Suppressor macrophage treated with lipopolysaccharide for 4 hours (primary cell): Measurements from ENCODE around the gene MSI2.
A peak's percentile ranks its signal among the peaks of the same experiment; 100 is the strongest.

Experiments
- DNase-seq: peaks from one replicate; pipeline ENCODE4 v3.0.0-alpha.2; 2020

The MSI2 gene

DNA sequence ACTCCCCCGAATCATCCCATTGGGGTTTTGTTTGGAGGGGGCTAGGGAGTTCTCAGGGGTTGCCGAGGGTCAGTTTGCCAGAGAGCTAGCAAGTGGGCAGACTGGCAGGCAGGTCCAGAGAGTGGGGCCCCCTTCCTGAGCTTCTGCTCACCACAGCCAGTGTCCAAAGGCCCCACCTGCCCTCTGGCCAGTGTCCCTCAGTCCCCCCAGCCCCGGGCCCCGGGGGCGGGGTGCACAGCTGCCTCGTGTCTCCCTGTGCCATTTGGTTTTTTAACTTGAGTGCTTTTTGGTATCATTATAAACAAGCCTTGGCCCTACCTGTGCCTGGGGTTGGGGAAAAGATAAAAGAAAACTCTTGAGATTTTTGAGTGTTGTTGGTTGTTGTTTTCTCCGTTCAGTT, 397.0 kb downstream of the MSI2 start:
- DNase-seq = no peak

DNA sequence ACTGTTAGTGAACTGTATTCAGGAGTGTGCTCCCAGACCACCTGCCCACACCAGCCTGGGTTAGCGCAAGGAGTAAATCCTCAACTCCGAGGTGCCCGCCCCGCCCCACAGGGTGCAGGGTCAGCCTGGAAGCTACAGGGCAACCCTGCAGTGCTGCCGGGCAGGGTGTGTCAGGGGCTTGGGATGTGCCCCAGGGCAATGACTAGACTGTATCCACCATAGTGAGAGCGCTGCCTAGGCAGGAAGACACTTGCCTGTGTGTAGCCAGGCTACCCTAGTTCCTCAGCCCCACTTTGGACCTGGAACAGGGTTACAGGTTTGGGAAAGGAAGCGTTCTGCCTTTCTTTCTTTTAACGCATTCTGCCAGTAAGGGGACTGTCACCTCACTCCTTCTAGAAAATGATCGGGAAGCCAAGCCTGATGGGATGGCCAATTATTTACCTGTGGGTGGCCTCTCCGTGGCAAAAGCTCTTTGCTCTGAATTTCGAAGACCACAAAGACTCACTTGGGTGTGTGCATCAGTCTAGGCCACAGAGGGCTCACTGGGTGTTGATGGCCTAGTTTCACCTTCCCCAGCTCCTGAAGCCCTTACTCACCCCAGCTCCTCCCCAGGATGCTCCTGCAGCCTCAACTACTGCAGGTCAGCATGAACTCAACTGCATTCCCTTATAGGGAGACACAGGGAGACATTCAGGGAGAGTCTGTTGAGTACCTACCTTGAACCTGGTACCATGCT, 397.9 kb downstream of the MSI2 start:
- no peak for DNase-seq

DNA sequence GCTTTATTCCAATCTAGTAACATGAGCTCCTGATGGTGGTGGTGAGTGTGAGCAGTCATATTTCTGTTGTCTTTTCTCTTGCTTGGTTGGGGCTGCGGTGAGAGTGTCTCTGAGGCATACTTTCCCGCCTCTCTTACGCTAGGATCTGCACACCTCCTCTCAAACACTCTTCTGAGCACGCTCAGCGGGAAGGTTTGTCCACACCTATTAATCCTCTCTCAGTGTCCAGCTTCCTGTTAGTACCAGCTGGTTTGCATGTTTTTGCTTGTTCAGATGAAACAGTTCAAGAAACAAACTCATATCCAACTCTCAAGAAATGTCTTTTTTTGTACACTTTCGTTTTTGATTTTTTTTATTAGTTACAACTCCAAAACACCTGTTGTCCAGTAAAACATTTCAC, 399.2 kb downstream of the MSI2 start:
- DNase-seq = no peak

DNA sequence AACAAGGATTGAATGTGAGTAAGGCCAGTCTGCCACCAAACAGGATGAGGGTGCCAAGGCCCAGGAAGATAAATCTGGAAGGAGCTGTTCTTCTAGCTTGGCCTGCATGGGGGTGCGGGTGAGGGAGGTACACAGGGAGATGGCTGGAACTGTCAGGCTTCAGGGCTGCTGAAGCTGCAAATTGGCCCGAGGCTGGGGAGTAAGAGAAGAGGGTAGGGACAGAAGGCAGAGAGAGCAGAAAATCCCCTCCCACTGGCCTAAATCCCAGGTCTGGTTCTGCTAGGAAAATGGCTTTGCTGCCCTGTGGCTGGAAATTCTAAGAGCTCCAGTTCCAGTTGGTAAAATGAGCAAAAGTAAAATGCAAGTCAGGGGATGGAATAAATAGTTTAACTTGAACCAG, 400.9 kb downstream of the MSI2 start:
- no peak for DNase-seq

DNA sequence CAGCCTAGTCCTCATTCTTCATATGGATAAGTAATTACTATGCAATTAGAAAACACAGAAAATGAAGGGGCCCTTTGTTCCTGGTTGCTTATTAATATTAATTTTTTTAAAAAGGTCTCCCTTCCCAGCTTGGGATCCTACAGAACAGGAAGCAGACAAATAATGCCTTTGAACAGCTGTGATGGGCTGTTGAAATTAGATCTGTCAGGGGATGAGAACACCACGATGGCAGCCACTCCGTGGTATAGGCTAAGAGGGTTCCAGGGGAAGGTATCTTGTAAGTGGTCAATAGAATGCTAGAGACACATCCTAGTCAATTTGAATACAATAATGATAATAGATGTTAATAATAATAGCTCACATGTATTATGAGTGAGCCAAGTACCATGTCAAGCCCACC, 405.7 kb downstream of the MSI2 start:
- no peak for DNase-seq

DNA sequence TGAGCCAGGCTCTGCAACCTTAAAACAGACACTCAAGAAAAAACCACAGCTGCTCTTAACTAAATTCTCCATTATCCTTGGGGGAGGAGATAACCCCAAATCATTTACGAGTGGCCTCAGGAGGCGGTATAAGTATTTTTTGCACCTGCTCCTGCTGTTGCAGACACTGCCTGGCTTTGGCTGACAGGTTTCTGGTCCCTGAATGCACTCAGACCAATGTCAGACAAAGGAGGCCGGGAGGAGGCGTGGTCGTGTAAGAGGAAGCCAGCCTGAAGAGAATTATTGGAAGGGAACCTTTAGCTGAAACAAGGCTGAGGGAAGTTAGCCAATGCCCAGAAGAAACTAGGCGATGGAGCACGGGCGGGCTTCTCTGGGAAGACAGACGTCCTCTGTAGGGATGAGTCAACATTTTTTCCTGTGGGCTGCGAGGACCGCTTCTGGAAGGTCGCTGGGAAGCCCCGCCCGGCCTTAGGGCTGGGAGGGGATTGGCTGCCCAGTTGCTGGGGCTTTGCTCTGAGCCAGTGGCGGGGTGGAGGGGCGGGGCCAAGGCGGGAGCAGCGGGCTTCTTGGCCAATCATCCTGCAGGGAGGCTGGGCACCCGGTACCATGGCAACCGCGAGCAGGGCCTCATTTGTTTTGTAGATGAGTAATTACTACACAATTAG, 406.5 kb downstream of the MSI2 start:
- peak; percentile 92 for DNase-seq

DNA sequence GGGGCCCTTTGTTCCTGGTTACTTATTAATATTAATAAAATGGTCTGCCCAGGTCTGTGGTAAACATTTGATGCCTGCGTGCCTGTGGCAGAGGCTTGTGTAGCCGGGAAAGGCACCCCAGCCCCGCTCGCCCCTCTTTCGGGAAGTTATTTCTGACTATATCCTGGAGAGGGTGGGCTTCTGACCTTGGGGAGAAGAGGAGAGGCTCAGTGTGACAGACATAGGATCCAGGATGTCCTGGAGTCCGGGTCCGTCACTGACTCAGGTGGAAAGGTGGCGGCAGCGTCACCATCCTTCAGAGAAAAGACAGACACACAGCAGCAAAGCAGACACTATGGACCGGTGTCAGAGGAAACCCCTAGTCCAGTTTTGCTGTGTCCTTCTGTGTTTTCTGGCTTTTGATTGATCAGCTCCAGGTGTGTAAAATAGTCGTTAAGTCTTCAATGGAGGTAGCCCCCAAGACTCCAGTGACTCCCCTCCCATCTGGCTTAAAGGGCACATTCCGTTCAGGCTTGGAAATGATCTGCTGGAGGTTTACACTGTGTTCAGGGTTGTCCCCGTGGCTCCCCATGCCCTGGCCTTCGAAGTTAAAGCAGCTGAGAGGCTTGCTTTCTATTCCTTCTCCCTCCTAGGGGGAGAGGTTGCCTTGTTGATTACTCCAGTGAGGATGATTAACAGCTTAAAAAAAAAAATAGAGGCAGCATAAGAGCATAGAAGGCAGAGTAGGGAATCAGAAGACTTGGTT, 407.2 kb downstream of the MSI2 start:
- no peak for DNase-seq

DNA sequence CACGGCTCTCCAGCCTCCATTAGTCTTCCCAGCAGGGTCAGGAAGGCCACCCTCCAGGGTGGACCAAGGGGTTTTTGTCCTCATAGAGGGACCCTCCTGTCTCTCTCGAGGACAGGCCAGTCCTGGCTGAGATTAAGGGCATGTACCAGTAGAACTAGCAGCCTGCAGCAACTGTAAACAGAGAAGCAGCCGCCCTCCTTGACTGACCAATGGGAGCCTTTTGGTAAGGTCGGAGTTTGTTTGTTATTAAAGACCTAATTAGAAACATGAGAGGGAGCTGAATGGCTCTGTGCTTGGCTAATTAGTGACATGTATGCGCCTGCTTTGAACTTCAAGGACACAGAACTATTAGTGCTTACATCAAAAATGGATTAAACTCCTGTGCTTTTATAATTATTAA, 408.8 kb downstream of the MSI2 start:
- DNase-seq = no peak

DNA sequence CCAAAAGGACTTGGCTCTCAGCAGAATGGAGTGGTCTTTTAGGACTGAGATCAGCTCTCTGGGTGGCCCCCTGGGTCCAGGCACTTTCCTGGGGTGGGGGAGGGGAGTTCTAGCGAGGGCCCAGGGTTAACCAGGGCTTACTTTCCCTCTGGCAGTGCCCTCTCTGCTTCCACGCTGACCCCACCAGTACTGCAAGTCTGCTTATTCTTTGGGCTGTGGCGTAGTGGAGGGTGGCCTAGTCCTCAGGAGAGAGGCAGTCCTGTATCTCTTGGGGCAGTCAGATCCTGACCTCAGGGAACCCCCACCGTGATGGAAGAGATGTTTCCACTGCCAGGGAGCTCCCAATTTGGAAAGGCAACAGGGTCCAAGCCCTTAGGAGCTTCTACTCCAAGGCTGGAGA, 409.4 kb downstream of the MSI2 start:
- no peak for DNase-seq

DNA sequence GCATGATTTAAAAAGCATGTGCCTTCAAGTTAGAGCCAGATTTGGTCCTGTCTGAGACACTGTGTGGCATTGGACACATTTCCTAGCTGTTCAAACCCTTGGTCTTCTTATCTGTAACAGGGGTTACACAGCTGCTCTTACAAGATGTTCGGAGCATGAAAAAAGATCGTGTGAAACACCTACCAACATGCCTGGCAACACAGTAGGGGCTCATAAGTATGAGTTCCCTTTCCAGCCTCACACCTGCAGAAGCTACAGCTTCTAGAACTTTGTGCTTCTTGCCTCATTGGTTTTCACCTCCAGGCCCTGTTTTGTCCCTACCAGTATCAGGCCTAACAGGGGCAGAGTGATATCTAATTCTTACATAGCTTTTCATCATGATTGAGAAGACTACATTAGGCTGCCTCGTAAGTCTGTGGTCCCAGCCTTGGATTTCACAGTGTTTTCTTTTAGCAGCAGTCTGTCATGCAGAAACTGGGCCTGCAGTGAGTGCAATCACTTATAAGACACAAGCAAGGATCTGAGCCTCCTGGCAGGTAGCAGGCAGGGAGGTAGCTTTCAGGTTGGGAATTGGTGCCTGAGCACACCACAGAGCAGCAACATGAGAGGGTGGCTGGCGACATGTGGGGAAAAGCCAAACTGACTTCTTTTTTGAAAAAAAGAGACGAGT, 410.0 kb downstream of the MSI2 start:
- DNase-seq = no peak

DNA sequence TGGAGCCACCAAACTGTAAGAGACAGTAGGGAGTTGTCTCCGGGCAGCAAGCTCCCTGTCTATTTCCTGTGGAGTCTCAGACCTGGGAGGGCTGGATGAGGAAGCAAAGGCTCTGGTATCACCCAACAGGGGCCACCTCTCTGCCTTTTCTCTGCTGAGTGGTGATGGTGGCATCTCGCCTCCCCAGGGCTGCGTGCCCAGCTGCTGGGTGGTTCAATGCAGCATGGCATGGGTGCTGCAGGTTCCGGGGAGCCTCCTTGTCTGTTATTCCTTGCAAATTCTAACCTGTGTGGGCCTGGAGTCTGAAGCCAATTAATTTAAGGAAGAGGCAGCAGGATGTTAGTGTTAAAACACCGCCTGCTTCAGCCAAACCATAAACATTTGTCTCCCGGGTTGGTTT, 410.6 kb downstream of the MSI2 start:
- DNase-seq = no peak

DNA sequence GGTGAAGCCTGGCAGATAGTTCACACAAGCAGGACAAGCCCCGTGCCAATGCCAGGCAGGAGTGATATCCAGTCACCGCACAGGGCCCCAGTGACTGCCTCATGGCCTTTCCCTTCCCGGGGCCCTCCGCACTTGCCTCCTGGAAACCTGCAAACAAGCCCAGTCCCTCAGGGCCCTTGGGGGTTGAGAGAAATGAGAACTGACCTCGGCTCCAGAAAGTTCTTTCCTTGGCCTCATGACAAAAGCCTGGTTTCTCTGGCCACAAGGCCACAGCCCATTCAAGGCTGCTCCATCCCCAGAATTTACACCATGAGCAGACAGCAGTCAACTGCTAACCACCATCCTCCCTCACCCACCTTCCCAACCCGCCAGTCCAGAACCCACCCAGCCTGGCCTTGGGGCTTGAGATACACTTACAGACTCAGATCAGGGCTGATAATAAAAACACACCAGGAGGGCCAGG, 411.2 kb downstream of the MSI2 start:
- no peak for DNase-seq

DNA sequence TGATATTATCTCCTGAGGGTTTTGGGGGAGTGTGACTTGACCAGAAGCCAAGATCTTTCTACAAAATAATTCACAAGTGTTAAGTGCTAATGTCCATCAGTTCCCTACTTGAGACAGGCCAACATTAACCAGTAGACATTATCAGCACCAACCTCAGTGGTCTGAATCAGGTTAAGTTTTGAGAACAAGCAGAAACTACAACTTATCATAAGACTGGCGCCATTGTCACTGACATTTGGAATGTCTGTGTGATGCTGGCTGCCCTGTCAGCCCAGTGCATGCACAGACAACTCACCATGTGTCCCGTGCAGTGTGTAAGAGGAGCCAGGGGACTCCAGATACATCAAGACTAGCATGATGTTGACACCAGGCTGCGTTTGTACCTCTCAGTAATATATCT, 412.0 kb downstream of the MSI2 start:
- no peak for DNase-seq

DNA sequence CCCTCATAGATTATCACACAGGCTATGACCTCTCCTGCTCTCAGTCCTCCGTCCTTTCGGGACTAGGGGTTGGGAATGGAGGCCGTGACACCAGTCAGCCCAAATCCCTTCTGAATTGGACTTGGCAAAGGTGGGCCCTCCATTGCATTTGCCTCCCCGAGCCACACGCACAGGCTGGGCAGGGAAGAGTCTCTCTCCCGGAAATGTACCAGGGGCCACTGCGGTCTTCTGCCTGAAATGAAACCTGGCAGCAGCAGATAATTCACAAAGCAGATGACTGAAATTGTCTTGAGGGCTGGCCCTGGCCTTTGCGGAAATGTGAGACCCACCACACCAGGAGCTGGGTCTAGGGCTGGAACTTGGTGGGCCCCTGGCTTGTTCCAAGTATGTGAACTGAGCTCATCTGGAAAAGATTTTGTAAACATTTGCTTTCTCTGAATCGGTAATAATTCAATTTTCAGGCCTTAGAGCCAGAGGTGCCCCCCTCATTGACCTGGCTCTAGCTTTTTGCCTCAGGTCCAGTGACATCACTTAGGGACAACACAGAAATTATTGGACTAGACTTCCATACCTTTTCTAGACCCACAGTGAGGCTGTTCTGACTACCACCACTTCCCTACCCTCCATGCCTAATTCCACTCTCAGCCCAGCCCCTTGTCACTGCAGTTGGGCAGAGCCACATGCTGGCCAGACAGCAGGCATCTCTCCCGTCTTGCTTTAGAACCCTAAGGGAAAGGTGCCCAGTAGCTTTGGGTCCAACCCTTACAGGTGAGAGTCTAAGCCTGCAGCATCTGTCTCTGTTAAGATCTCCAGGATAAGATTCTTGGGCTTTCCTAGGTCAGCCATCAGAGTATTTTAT, 413.6 kb downstream of the MSI2 start:
- DNase-seq = no peak

DNA sequence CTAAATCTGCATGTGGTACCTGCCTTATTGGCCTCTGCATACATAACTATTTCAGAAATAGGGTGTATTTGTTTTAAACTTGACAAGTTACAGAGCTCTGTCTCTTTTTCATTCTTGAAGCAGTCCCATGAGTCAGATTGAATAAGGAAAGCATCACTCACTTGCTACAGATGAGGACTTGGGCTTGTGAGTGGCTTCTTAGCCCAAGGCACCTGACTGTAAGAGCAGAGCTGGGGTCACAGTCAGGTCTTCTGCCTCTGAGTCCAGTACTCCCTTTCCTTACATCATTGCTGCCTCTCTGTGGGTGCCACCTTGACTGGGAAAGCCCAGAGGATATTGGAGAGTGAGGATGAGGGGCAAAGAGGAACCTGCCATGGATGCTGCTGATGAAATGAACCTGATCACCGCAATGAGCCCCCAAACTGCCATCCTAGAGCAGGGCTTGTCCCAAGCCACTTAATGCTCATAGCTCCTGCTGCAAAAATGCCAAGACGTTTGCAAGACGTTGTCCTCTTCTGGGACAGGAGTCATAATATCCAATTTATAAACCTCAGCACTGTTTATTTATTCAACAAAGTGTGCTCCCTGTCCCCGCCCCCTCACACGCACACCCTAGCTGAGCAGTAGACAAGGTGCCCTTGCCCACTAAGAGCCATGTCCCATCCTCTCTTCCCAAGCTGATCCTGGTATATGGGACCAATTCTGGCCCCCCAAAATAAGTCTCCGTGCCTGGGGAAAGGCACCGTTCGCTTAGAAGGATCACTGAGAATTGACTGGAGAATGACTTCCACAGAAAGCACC, 414.6 kb downstream of the MSI2 start:
- no peak for DNase-seq

DNA sequence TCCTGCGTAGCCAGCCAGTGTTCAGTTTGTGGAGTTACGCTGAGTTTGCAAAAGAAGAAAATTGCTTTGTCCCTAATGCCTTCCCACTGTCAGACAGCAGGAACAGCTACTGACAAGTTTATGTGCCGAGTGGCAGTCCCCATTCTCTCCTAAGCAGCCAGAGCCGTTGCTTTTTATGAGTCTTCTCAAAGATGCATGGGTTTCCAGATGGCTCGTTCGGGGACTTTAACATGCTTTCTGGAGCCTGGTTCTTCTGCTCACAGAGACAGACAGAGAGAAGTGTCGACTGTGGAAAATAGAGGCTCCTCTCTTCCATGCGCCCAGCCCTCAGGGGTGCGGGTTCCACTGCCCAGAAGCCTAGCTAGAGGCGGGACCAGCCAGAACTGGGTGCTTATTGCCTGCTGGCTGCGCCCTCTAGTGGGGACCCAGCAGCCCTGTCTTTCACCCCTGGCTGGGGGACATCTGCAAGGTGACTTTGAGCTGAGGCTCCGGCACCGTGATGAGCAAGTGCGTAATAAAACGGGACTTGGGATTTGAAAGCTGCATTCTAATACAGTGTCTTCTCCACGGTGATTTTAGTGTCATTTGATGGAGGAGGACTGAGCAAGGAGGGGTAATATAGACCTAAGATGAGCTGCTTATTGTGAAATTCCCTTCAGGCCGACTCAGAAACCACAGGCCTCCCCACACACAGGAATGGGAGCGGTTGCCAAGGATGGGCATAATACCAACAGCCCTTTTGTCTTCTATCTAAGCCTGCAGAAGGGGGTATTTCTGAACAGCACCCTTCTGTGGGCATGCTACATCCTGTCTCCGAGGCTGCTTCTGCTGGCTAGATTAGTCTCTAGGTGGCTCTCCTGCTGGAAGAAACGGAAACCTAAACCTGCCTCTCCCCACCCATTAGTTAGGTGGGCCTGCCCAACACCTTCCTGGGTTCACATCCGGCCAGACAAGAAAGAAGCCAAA, 415.6 kb downstream of the MSI2 start:
- DNase-seq = peak; percentile 83

DNA sequence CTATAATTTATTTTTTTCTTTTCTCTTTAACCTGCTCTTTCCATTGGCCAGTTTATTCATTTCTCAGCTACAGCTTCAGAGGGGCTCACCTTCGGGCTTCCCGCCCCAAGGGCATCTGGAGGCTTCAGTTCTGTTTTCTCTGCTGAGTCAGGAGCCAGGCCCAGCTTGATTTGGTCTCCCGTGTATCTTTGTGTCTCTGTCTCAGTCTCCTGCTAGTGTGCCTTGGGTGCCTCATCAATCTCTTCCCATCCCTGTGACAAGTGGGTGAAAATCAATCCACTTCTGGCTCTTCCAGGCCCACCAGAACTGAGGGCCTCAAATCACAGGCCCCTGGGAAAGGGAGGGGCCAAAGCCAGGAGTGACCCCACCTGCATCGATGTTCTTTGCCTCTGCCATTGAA, 416.6 kb downstream of the MSI2 start:
- no peak for DNase-seq

DNA sequence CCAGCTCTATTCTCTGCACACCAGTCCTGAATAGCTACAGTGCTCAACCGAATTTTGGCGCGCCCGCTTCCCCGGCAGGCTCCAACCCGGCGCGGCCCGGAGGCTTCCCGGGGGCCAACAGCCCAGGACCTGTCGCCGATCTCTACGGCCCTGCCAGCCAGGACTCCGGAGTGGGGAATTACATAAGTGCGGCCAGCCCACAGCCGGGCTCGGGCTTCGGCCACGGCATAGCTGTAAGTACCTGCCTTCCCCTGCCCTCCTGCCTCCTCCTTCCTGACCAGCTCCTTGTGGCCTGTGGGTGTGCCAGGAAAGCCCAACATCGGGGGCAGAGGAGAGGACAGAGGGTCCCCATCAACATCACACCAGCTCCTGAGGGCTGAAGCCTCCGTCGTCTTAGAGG, 418.6 kb downstream of the MSI2 start:
- DNase-seq = no peak

DNA sequence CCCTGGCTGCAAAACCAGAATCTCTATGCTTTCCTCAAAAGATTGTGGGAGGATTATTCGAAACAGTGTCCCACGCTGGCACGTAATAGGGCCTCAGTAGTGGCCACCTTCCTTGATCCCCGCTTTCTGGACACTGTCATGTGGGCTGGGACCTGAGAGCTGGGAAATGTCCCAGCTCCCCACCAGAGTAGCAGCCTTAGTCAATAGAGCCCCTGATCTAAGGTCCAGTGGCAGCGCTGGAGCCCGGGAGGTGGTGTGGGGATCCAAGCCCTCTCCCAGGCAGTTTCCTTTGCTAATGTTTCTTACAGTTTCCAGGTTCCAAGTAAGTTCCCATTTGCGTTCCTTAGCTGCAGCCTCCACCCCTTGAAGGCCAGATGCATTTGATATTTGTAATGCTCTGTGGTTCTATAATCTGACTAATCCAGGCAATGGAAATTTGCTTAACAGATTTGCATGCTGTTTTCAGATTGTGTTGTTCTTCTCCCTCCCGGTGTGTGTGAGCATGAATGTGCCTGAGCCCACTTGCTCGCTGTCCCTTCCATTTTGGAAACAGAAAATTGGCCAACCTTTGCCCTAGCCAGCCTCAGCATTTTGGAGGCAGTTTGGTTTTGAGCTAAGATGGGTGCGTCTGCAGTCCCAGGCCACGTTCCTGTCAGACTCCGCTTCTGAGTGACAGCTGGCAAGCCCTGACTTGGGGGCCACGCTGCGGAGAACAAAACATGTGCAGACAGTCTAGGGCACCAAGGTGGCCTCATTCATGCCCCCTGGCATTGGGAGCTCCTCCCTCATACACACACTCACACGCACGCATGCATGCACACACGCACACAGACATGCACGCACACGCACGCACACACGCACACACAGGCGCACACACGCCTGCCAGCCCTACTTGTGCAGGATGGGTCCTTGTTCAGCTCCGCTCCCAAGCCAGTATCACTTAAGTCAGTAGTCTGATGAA, 419.4 kb downstream of the MSI2 start:
- no peak for DNase-seq
